Left forelimb (tissue), 1 donor: ENCODE results near the gene CNTNAP2.

Experiments used
- DNase-seq: peaks from one replicate; pipeline ENCODE4 v3.0.0-alpha.2; 2018; ENCODE audit warnings: low spot score

The CNTNAP2 gene

GRCh38 chr7:146116521-146117222 is at the start of gene CNTNAP2:
CNTNAP2 (plus strand) TSS chr7:146116801; CDS start chr7:146116877, 76 bp downstream.
- DNase-seq = peak; percentile 67

- DNase-seq = no peak
These were observed 48.7 kb upstream of the CNTNAP2 start for GRCh38 chr7:146067880-146068279.

- DNase-seq = no peak
These were observed 42.3 kb upstream of the CNTNAP2 start for GRCh38 chr7:146074195-146074765.

GRCh38 chr7:146076344-146076743 is 40.3 kb upstream of the CNTNAP2 start:
- DNase-seq = no peak

GRCh38 chr7:146084086-146084485 is 32.5 kb upstream of the CNTNAP2 start:
- DNase-seq = no peak

- no peak for DNase-seq
These were observed 26.5 kb upstream of the CNTNAP2 start for GRCh38 chr7:146090023-146090645.

GRCh38 chr7:146094356-146094755 is 22.2 kb upstream of the CNTNAP2 start:
- no peak for DNase-seq

- DNase-seq = no peak
These were observed 19.6 kb upstream of the CNTNAP2 start for GRCh38 chr7:146096994-146097393.

GRCh38 chr7:146106319-146106718 is 10.3 kb upstream of the CNTNAP2 start:
- DNase-seq = no peak

GRCh38 chr7:146112755-146113154 is 3.8 kb upstream of the CNTNAP2 start:
- DNase-seq = no peak

GRCh38 chr7:146115548-146115850 is 1.1 kb upstream of the CNTNAP2 start:
- no peak for DNase-seq

- DNase-seq = peak; percentile 91
These were observed 615 bp upstream of the CNTNAP2 start for GRCh38 chr7:146115851-146116520.

GRCh38 chr7:146117576-146117975 is 975 bp downstream of the CNTNAP2 start:
- no peak for DNase-seq

GRCh38 chr7:146119002-146119401 is 2.4 kb downstream of the CNTNAP2 start:
- no peak for DNase-seq

- no peak for DNase-seq
These were observed 7.1 kb downstream of the CNTNAP2 start for GRCh38 chr7:146123715-146124114.

- no peak for DNase-seq
These were observed 10.3 kb downstream of the CNTNAP2 start for GRCh38 chr7:146126767-146127509.

GRCh38 chr7:146129296-146129695 is 12.7 kb downstream of the CNTNAP2 start:
- DNase-seq = no peak

GRCh38 chr7:146129997-146130396 is 13.4 kb downstream of the CNTNAP2 start:
- no peak for DNase-seq

- no peak for DNase-seq
These were observed 15.1 kb downstream of the CNTNAP2 start for GRCh38 chr7:146131701-146132100.

GRCh38 chr7:146136357-146136875 is 19.8 kb downstream of the CNTNAP2 start:
- no peak for DNase-seq

GRCh38 chr7:146138926-146139325 is 22.3 kb downstream of the CNTNAP2 start:
- no peak for DNase-seq
